Hematopoietic multipotent progenitor cell (in vitro differentiated cells): Measurements from ENCODE around the gene ZNF189. TPM values are rescaled to one million over a fixed set of nuclear protein-coding genes. Genes with fewer than 3 reads are reported as not detected.

ENCODE experiments used
- DNase-seq, 3 donors: peaks; one replicate each; pipeline ENCODE4 v3.0.0-alpha.2; 2011 to 2015; ENCODE audit warnings: low read depth in 2 of 3, low spot score in 2 of 3
- total RNA-seq: library from RNA; depleted of rRNA; stranded (reverse); fragments of >200 nt; gene quantifications from one replicate; pipeline ENCODE4 v1.2.3, GENCODE V29; 2012

ZNF189 gene
- total RNA-seq, 1 donor = 7.3 TPM

GRCh38 chr9:101417977-101418376 is 19.3 kb downstream of the ZNF189 start:
- peak in 1 of 3 donors; percentile 35 for DNase-seq

DNA sequence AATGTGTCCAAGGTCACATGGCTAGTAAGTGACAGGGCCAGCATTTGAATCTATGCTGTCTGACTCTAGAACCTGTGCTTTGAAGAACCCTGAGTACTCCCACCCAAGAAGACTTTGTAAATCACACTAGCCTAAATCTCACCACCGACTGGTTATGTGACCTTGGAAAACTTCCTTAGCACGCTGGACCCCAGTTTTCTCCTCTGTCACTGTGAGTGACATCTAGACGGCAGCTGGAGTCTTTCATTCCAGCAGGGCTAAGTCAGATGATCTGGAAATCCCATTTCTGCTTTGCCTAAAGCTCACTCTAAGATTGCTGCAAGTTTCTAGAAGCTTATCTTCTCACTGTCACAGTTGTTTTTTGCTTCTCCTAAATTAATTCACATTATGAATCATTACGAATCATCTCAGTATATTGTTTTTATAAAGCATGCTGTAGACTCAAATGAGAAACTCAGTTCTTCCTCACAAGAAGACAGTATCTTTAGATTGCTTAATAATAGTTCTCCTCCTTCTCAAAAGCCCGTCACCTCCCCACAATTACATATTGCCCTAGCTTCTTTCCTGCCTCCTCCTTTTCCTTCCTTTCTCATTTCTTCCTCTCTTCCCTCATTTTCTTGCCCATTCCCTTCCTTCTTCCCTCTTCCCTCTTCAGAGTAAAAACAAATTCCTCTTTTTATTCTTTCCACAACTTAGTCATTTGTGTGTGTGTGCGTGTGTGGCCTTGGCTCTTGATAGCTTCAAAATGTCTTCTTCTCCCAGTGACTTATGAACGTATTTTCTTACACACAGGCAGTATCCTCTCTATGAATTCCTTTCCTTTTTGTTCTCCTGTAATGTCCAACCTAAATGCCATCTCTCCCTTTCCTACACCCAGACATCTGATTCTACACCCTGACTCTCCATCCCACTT is 20.1 kb downstream of the ZNF189 start:
- DNase-seq = no peak

- DNase-seq = no peak
Measured at GRCh38 chr9:101419863-101420262, 21.2 kb downstream of the ZNF189 start.

DNA sequence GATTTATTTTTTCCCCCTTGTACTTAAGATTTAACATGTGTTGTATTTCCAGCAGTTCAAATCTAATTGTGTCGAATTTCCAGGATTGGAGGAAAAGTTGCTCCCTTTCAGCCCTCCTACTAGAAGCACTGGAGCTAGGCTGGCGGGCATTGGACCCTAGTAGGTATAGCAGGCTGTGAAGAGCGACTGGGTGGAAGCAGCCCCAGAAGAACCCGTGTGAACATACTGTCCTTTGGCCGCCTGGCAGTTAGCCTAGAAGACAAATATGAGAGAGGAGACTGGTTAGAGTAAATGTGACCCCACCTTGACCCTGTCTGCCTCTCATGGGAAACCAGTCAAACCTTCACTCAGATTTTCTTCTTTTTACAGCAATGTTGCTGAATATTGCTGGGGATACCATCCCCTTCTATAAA is 23.0 kb downstream of the ZNF189 start:
- no peak for DNase-seq

GRCh38 chr9:101427358-101427757 is 28.7 kb downstream of the ZNF189 start:
- DNase-seq = no peak

GRCh38 chr9:101427957-101428655 is 29.5 kb downstream of the ZNF189 start:
- DNase-seq = no peak

GRCh38 chr9:101428909-101429308 is 30.3 kb downstream of the ZNF189 start:
- DNase-seq = no peak

DNA sequence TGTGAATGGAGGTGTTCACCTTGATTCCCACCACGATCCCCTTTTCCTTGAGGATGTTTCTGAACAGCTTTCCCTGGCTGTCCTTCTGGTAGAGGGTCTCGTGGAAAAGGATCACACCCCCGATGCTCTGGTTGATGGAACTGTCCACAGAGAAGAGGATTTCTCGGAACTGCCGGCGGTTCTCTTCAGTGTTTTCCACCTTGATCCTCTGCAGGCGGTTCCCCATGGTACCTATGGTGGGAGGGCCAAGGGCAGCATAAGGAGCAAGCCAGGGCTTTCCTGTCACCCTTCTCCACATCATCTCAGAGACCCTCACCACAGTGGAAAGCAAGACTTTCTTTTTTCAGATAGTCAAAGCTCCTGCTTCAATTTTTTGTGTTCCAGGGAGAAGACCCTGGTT is 31.1 kb downstream of the ZNF189 start:
- DNase-seq = no peak

GRCh38 chr9:101432171-101432570 is 33.5 kb downstream of the ZNF189 start:
- DNase-seq = no peak

DNA sequence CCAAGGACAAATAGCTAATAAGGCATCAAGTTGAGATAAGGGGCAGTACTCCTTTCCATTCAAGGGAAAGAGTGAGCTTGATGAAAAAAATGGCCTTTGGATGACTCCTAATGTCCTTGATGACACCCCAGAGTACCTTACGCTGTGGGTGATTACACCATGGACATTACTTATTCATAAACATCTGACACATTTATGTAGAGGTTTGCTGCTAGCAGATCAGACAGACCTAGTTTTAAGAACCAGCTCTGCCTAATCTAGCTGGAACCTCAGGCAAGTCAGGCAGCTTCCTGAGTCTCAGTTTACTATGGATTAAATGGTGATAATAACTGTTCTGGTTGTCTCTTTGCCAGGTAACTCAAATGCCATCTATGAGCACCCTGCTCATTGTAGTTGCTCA is 34.1 kb downstream of the ZNF189 start:
- DNase-seq = no peak

GRCh38 chr9:101433229-101433628 is 34.6 kb downstream of the ZNF189 start:
- no peak for DNase-seq

- no peak for DNase-seq
Measured at GRCh38 chr9:101434998-101435397, 36.3 kb downstream of the ZNF189 start.

- DNase-seq = no peak
Measured at GRCh38 chr9:101435601-101436079, 37.0 kb downstream of the ZNF189 start, which contains the start of gene ALDOB. ALDOB (minus strand) TSS chr9:101435774; CDS start chr9:101430887, 4,887 bp downstream.

- no peak for DNase-seq
Measured at GRCh38 chr9:101437806-101438232, 39.2 kb downstream of the ZNF189 start.

- DNase-seq = no peak
Measured at GRCh38 chr9:101438523-101438922, 39.9 kb downstream of the ZNF189 start.

DNA sequence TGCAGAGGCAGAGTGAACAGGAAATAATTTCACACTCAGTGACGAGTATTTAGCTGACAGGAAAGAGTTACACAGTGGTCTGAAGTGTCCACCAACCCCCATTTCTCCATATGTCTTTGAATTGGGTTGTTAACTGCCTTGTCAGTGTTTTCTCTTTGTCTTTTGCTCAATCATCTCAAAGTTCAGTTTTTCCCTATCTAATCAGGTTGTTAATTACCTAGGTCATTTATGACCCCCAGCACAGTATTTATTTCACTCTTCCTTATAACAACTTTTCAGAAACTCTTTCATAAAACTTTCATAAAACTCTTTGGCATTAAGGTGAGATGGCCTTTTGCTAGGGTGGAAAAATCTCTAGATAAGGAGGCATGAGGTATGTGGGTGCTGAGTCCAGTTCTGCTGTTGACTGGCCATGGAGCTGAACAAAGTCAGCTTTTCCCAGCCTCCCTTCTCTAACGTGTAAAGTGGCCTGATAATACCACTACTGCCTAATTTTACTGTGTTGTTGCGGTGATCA is 42.1 kb downstream of the ZNF189 start:
- no peak for DNase-seq

DNA sequence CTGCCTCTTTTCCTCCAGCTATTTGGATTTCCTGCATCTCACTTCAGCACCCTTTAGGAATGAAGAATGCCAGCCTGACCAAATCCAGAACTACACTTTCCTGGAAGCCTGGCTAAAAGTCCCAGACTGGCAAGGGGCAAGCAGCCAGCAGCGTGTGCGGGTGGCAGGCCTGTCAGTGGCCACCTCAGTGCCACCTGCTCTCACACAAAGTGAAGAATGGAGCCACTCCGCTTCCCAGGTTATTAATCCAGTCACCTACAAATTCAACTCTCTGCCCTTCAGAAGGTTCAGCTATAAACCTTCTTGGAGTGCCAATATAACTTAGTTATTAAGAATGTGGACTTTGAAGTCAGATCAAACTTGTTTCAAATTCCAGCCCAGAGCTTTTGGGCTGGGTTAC is 43.7 kb downstream of the ZNF189 start:
- DNase-seq = no peak

- no peak for DNase-seq
Measured at GRCh38 chr9:101442736-101443135, 44.1 kb downstream of the ZNF189 start.

- DNase-seq = no peak
Measured at GRCh38 chr9:101443364-101443771, 44.7 kb downstream of the ZNF189 start.

GRCh38 chr9:101445353-101446029 is 46.8 kb downstream of the ZNF189 start:
- DNase-seq = no peak

DNA sequence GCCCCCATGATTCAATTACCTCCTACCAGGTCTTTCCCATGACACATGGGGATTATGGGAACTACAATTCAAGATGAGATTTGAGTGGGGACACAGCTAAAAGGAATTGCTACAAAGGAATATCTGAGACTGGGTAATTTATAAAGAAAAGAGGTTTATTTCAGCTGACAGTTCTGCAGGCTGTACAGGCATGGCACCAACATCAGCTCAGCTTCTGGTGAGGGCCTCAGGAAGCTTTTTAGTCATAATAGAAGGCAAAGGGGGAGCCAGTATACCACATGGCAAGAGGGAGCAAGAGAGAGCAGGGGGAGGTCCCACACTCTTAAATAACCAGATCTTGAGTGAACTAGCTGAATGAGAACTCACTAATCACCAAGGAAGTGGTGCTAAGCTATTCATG is 48.1 kb downstream of the ZNF189 start:
- no peak for DNase-seq
